ENCODE data around the gene GREB1L. TPM values are rescaled to one million over a fixed set of nuclear protein-coding genes. Genes with fewer than 3 reads are reported as not detected.

The GREB1L gene
- total and polyA plus RNA-seq, 10 of the 15 experiments (the other 5 are each of a cell fraction or from before 2014, with no cell fraction given) = under 0.01 to 0.11 (median 0.03) TPM; not detected in 1

DNA sequence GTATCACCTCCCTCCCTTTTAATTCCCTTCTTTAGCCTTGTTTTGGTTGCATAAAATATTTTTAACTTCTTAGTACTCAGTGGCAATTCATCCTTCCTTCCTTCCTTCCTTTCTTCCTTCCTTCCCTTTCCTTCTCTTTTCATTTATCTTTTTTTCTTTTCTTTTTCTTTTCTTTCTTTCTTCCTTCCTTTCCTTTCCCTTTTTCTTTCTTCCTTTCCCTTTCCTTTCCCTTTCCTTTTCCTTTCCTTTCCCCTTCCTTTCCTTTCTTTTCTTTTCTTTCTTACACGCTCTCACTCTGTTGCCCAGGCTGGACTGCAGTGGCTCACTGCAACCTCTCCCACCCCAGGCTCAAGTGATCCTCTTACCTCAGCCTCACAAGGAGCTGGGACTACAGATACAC is 160.2 kb downstream of the GREB1L start:
- DNase-seq (ENCODE audit: low read depth, low spot score) = no peak
- no TSS peak for BruUV-seq (replicated peaks)
- Histone ChIP-seq H3K4me1 (ENCODE audit: control insufficient read depth, insufficient read depth, low read length) (no peaks in the 10 kb centered on the region), H3K4me2 (ENCODE audit: control insufficient read depth, insufficient read depth) (no peak overlapping the region), H2AFZ (ENCODE audit: control insufficient read depth, low read depth, low read length) (no peak overlapping the region), H3K36me3 (ENCODE audit: control insufficient read depth in 2 of 2, insufficient read depth in 2 of 2, low read length in 1 of 2) (no peaks in the 10 kb centered on the region), H3K9ac (ENCODE audit: control insufficient read depth, insufficient read depth, low read length) (no peak overlapping the region), H3K4me3 (no peak overlapping the region), H3K27ac (ENCODE audit: control insufficient read depth, insufficient read depth) (no peak overlapping the region), H4K20me1 (ENCODE audit: control insufficient read depth, insufficient read depth) (no peaks in the 10 kb centered on the region), H3K27me3 (replicated peaks in 1 of 2; ENCODE audit: control insufficient read depth in 2 of 2, insufficient read depth in 2 of 2, low read length in 1 of 2) (no peaks in the 10 kb centered on the region; a peak in 2 of 4 replicates), H3K79me2 (ENCODE audit: control insufficient read depth, insufficient read depth, low read length) (no peaks in the 10 kb centered on the region), H3K9me3 (replicated peaks; ENCODE audit: control insufficient read depth, insufficient read depth, low read length) (no peaks in the 10 kb centered on the region)
- ChIA-PET SMC1A (ENCODE audit: uncharacterized antibody, unreplicated experiment) (no interaction called here), RAD21 (ENCODE audit: unreplicated experiment) (no interaction called here), CTCF (interaction anchor here (0.5 kb wide), 1 partner anchor 17 kb away, joined by 3 read pairs; no protein-coding TSS in a partner anchor), POLR2A (interaction anchor here (0.5 kb wide), 1 partner anchor 214 kb away, joined by 3 read pairs; no protein-coding TSS in a partner anchor)
- no peak for ATAC-seq
- 78% methylated on average over 1 of the region's 1 CpG for WGBS (ENCODE audit: insufficient coverage, insufficient replicate concordance, low lambda C conversion rate, missing lambda C conversion rate)
- FAIRE-seq = no peak
- in situ Hi-C loops (cut with MboI) = no loop called here
- intact Hi-C loops (cut with micrococcal nuclease; ENCODE audit: unreplicated experiment) = no loop called here
- no peak for TF ChIP-seq RFX5 (IDR thresholded peaks at IDR 0.05; ENCODE audit: low read depth, low read length)
- no peak for TF ChIP-seq MEF2A (IDR thresholded peaks at IDR 0.05; ENCODE audit: insufficient read depth, low read depth, low read length)
- TF ChIP-seq SRF (IDR thresholded peaks at IDR 0.05; ENCODE audit: low read depth in 2 of 2, low read length in 2 of 2) = no peak
- TF ChIP-seq YBX1 (IDR thresholded peaks at IDR 0.05) = no peak
- no peak for TF ChIP-seq BRCA1 (IDR thresholded peaks at IDR 0.05; ENCODE audit: low read depth, low read length)
- TF ChIP-seq, protein P1, sequence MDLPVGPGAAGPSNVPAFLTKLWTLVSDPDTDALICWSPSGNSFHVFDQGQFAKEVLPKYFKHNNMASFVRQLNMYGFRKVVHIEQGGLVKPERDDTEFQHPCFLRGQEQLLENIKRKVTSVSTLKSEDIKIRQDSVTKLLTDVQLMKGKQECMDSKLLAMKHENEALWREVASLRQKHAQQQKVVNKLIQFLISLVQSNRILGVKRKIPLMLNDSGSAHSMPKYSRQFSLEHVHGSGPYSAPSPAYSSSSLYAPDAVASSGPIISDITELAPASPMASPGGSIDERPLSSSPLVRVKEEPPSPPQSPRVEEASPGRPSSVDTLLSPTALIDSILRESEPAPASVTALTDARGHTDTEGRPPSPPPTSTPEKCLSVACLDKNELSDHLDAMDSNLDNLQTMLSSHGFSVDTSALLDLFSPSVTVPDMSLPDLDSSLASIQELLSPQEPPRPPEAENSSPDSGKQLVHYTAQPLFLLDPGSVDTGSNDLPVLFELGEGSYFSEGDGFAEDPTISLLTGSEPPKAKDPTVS (IDR thresholded peaks at IDR 0.05; ENCODE audit: low read depth, low read length) = no peak
- TF ChIP-seq, protein P2, sequence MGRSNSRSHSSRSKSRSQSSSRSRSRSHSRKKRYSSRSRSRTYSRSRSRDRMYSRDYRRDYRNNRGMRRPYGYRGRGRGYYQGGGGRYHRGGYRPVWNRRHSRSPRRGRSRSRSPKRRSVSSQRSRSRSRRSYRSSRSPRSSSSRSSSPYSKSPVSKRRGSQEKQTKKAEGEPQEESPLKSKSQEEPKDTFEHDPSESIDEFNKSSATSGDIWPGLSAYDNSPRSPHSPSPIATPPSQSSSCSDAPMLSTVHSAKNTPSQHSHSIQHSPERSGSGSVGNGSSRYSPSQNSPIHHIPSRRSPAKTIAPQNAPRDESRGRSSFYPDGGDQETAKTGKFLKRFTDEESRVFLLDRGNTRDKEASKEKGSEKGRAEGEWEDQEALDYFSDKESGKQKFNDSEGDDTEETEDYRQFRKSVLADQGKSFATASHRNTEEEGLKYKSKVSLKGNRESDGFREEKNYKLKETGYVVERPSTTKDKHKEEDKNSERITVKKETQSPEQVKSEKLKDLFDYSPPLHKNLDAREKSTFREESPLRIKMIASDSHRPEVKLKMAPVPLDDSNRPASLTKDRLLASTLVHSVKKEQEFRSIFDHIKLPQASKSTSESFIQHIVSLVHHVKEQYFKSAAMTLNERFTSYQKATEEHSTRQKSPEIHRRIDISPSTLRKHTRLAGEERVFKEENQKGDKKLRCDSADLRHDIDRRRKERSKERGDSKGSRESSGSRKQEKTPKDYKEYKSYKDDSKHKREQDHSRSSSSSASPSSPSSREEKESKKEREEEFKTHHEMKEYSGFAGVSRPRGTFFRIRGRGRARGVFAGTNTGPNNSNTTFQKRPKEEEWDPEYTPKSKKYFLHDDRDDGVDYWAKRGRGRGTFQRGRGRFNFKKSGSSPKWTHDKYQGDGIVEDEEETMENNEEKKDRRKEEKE (IDR thresholded peaks at IDR 0.05) = no peak
- no peak for TF ChIP-seq ZNF217 (IDR thresholded peaks at IDR 0.05)
- TF ChIP-seq ASH2L (IDR thresholded peaks at IDR 0.05; ENCODE audit: borderline replicate concordance, low read depth) = no peak
- no peak for TF ChIP-seq IKZF1 (conservative IDR thresholded peaks at IDR 0.05)
- TF ChIP-seq, protein P3, sequence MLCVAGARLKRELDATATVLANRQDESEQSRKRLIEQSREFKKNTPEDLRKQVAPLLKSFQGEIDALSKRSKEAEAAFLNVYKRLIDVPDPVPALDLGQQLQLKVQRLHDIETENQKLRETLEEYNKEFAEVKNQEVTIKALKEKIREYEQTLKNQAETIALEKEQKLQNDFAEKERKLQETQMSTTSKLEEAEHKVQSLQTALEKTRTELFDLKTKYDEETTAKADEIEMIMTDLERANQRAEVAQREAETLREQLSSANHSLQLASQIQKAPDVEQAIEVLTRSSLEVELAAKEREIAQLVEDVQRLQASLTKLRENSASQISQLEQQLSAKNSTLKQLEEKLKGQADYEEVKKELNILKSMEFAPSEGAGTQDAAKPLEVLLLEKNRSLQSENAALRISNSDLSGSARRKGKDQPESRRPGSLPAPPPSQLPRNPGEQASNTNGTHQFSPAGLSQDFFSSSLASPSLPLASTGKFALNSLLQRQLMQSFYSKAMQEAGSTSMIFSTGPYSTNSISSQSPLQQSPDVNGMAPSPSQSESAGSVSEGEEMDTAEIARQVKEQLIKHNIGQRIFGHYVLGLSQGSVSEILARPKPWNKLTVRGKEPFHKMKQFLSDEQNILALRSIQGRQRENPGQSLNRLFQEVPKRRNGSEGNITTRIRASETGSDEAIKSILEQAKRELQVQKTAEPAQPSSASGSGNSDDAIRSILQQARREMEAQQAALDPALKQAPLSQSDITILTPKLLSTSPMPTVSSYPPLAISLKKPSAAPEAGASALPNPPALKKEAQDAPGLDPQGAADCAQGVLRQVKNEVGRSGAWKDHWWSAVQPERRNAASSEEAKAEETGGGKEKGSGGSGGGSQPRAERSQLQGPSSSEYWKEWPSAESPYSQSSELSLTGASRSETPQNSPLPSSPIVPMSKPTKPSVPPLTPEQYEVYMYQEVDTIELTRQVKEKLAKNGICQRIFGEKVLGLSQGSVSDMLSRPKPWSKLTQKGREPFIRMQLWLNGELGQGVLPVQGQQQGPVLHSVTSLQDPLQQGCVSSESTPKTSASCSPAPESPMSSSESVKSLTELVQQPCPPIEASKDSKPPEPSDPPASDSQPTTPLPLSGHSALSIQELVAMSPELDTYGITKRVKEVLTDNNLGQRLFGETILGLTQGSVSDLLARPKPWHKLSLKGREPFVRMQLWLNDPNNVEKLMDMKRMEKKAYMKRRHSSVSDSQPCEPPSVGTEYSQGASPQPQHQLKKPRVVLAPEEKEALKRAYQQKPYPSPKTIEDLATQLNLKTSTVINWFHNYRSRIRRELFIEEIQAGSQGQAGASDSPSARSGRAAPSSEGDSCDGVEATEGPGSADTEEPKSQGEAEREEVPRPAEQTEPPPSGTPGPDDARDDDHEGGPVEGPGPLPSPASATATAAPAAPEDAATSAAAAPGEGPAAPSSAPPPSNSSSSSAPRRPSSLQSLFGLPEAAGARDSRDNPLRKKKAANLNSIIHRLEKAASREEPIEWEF (IDR thresholded peaks at IDR 0.05; ENCODE audit: insufficient replicate concordance, low read depth, low read length) = no peak
- TF ChIP-seq PAX8 (IDR thresholded peaks at IDR 0.05) = no peak
- no peak for TF ChIP-seq NFIC (IDR thresholded peaks at IDR 0.05; ENCODE audit: low read depth, low read length)
- TF ChIP-seq, protein P4, sequence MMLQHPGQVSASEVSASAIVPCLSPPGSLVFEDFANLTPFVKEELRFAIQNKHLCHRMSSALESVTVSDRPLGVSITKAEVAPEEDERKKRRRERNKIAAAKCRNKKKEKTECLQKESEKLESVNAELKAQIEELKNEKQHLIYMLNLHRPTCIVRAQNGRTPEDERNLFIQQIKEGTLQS (IDR thresholded peaks at IDR 0.05; ENCODE audit: borderline replicate concordance, extremely low read depth, low read depth, low read length) = no peak
- TF ChIP-seq GATAD2B (conservative IDR thresholded peaks at IDR 0.05; ENCODE audit: low read depth) = no peak
- no peak for TF ChIP-seq ZNF274 (IDR thresholded peaks at IDR 0.05; ENCODE audit: insufficient read depth, insufficient read length)

Measured in GM12878 (cell line).